TTC549 (cell line): Measurements from ENCODE around the gene PRR23C.

Source experiments
- FAIRE-seq: peaks from 2 replicates; lab custom pipeline; 2012; peaks lifted over from hg19 to GRCh38; lab: Jason Lieb, UNC

The PRR23C gene

DNA sequence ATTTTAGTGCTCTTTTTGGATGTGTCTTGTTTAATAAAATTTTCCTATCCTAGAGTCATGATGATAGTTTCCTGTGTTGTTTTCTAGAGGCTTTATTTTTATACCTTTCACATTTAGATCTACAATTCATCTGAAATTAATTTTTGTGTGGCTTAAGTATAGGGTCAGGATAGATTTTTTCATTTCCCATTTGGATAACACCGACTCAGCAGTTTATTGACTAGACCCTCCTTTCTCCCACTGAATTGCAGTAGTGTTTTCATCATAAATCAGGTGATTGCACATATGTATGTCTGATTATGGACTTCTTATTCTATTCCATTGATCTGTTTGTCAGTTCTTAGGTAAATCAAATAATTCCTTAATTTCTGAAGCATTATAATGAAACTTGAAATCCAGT, 49.0 kb downstream of the PRR23C start:
- FAIRE-seq = no peak
